Kidney (tissue), 14 donors: ENCODE measurements around the gene SELENBP1. TPM values are rescaled to one million over a fixed set of nuclear protein-coding genes. Genes with fewer than 3 reads are reported as not detected.
"Not testable (repeated sequence)": the region's sequence is repeated elsewhere in the genome, so short reads cannot be mapped to it uniquely, and the experiment has no call there.

Experiments
- DNase-seq, 5 donors: peaks; one replicate each; pipeline ENCODE4 v3.0.0-alpha.2; 2013 to 2020
- FAIRE-seq: peaks from 2 replicates; lab custom pipeline; 2012; peaks lifted over from hg19 to GRCh38; lab: Jason Lieb, UNC
- H3K27ac ChIP-seq, 2 donors: one replicate each; pipeline ENCODE4 v1.7.0; 2013; ENCODE audit warnings: low read depth in 2 of 2, low read length in 2 of 2, inconsistent platforms in 1 of 2
- H3K27me3 ChIP-seq: one replicate; pipeline ENCODE4 v1.7.1; 2013; ENCODE audit warnings: low read length, inconsistent platforms; ENCODE audit not compliant: control insufficient read depth, insufficient read depth
- H3K36me3 ChIP-seq, 3 donors: one replicate each; pipeline versions ENCODE4 v1.7.0 to v1.7.1; 2013; ENCODE audit warnings: low read length in 3 of 3, control low read depth in 1 of 3, inconsistent platforms in 1 of 3; ENCODE audit not compliant: insufficient read depth in 3 of 3, control insufficient read depth in 2 of 3
- H3K4me1 ChIP-seq, 3 donors: one replicate each; pipeline versions ENCODE4 v1.7.0 to v1.7.1; 2013; ENCODE audit warnings: low read length in 3 of 3, inconsistent platforms in 1 of 3, low read depth in 1 of 3; ENCODE audit not compliant: control insufficient read depth in 2 of 3, insufficient read depth in 2 of 3
- H3K4me3 ChIP-seq, 3 donors: one replicate each; pipeline versions ENCODE4 v1.7.0 to v1.8.1; 2013; ENCODE audit warnings: low read length in 3 of 3, control low read depth in 1 of 3, inconsistent platforms in 1 of 3
- H3K9ac ChIP-seq, 3 donors: one replicate each; pipeline versions ENCODE4 v1.7.0 to v1.7.1; 2013; ENCODE audit warnings: low read length in 3 of 3, control low read depth in 1 of 3, inconsistent platforms in 1 of 3
- H3K9me3 ChIP-seq, 3 donors: one replicate each; pipeline versions ENCODE4 v1.7.0 to v1.7.1; 2013; ENCODE audit warnings: low read length in 3 of 3, control low read depth in 1 of 3, inconsistent platforms in 1 of 3; ENCODE audit not compliant: control insufficient read depth in 2 of 3, insufficient read depth in 1 of 3
- CTCF ChIP-seq: IDR thresholded peaks from 3 replicates; pipeline ENCODE4 v1.5.1; 2012; ENCODE audit warnings: mild to moderate bottlenecking, moderate library complexity, borderline replicate concordance; ENCODE audit not compliant: insufficient read depth; ENCODE audit errors: extremely low read depth
- intact Hi-C: fragments of 100-400 bp; cut with DNase I; formaldehyde crosslinking; loops from one replicate; pipeline ENCODE4 v1.11.1; 2022
- polyA plus RNA-seq: library from polyadenylated mRNA; stranded (reverse); fragments of 350-450 nt; fragmentation: Illumina TruSeq; extraction: RNeasy Lipid Tissue Mini Kit (QIAGEN cat#74804); gene quantifications from one replicate; pipeline ENCODE4 v1.2.3, GENCODE V29; 2014; ENCODE audit warnings: low read depth, low replicate concordance; ENCODE audit not compliant: insufficient read depth
- total RNA-seq: library from RNA; stranded (reverse); fragmentation: NEBNext Ultra II Directional; extraction: Animal tissue kit (Norgen Biotek cat#: 25700); gene quantifications from one replicate; pipeline ENCODE4 v1.2.1, GENCODE V29; 2021
- donor health status: control.
- donor health status: control.
- donor health status: control.
- donor health status: control.
- donor health status: control.
- donor health status: DM: yes; HTN: yes; CAD: no.
- donor health status: Normal renal cell carcinoma (clear cell type).

Gene SELENBP1
- total and polyA plus RNA-seq, 2 donors from 2014 or later, result 50.0 to 161 TPM

GRCh38 chr1:151399324-151400171 is 27.0 kb upstream of the SELENBP1 start, which contains the start of gene PSMB4:
PSMB4 (plus strand) TSS chr1:151399573; CDS start chr1:151399588, 15 bp downstream.
- H3K27ac ChIP-seq, result peak within 1 kb of the TSS; percentile 53 to 82
- no peaks in the 10 kb centered on the region for H3K27me3 ChIP-seq
- H3K9me3 ChIP-seq, result no peaks in the 10 kb centered on the region
- intact Hi-C loops, result no loop called here
- peaks cover 6 to 27% (median 13%) of the 10 kb centered on the region in 3 donors for H3K36me3 ChIP-seq
- FAIRE-seq, result peak; percentile 90
- H3K4me3 ChIP-seq, result peak within 1 kb of the TSS; percentile 84 to 98 (median 93)
- H3K9ac ChIP-seq, result peak within 1 kb of the TSS; percentile 34 to 97 (median 93)
- peak; percentile 50 for TF ChIP-seq CTCF
- peaks cover 4 to 7% (median 6%) of the 10 kb centered on the region in 3 donors for H3K4me1 ChIP-seq
- DNase-seq, result peak; percentile 86 to 98 (median 91)

- H3K27ac ChIP-seq, DNase-seq, intact Hi-C loops, H3K36me3 ChIP-seq, H3K4me1 ChIP-seq, H3K4me3 ChIP-seq, FAIRE-seq, H3K9me3 ChIP-seq, H3K27me3 ChIP-seq, H3K9ac ChIP-seq: not testable (repeated sequence)
Observed at GRCh38 chr1:151396265-151396664, 23.8 kb upstream of the SELENBP1 start.

- Histone ChIP-seq H3K36me3 (no peaks in the 10 kb centered on the region), H3K27me3 (no peaks in the 10 kb centered on the region), H3K9ac (no peak overlapping the region), H3K9me3 (no peaks in the 10 kb centered on the region), H3K4me1 (peaks cover 0 to 4% (median 0%) of the 10 kb centered on the region in 3 donors), H3K4me3 (no peak overlapping the region), H3K27ac (no peak overlapping the region)
- no peak for TF ChIP-seq CTCF
- FAIRE-seq, result no peak
- DNase-seq, result no peak
- intact Hi-C loops, result no loop called here
Observed at GRCh38 chr1:151393583-151393982, 21.1 kb upstream of the SELENBP1 start.

- intact Hi-C loops, result no loop called here
- no peak overlapping the region for H3K9ac ChIP-seq
- H3K4me1 ChIP-seq, result no peaks in the 10 kb centered on the region
- no peak for TF ChIP-seq CTCF
- H3K27ac ChIP-seq, result no peak overlapping the region
- FAIRE-seq (no peak), DNase-seq (no peak)
- no peaks in the 10 kb centered on the region for H3K36me3 ChIP-seq
- H3K4me3 ChIP-seq, result no peak overlapping the region
- H3K27me3 ChIP-seq, result no peaks in the 10 kb centered on the region
- no peaks in the 10 kb centered on the region for H3K9me3 ChIP-seq
Observed at GRCh38 chr1:151391079-151391563, 18.6 kb upstream of the SELENBP1 start.

GRCh38 chr1:151390221-151391078 is 17.9 kb upstream of the SELENBP1 start:
- H3K9ac ChIP-seq, FAIRE-seq, H3K36me3 ChIP-seq, H3K9me3 ChIP-seq, intact Hi-C loops, H3K27me3 ChIP-seq, H3K4me1 ChIP-seq, DNase-seq, H3K27ac ChIP-seq, H3K4me3 ChIP-seq: not testable (repeated sequence)
